HEK293T (cell line): ENCODE data around the gene GRAMD2A.

Experiments used
- CTCF ChIA-PET: fragments of 350-600 bp; formaldehyde crosslinking; extraction: SDS; loops from one replicate; lab custom pipeline; 2021; ENCODE audit warnings: antibody characterized with exemption, inconsistent platforms; lab: Yijun Ruan, JAX
- POLR2A ChIA-PET: fragments of 350-600 bp; formaldehyde crosslinking; extraction: SDS; loops from one replicate; lab custom pipeline; 2020; ENCODE audit warnings: antibody characterized with exemption, inconsistent platforms; lab: Yijun Ruan, JAX
- DNase-seq: peaks from one replicate; pipeline ENCODE4 v3.0.0; 2012; ENCODE audit warnings: mixed read lengths; ENCODE audit errors: extremely low spot score
- ARNT ChIP-seq: fragments of 450-650 bp; IDR thresholded peaks from 2 replicates; pipeline ENCODE4 v1.6.1; 2017; ENCODE audit warnings: mild to moderate bottlenecking
- BHLHE40 ChIP-seq: fragments of 450-650 bp; IDR thresholded peaks from 2 replicates; pipeline ENCODE4 v1.6.1; 2016; ENCODE audit warnings: mild to moderate bottlenecking, moderate library complexity, borderline replicate concordance
- CTBP1 ChIP-seq: fragments of 450-650 bp; IDR thresholded peaks from 2 replicates; pipeline ENCODE4 v1.6.1; 2016; ENCODE audit warnings: borderline replicate concordance
- ELF4 ChIP-seq: fragments of 450-650 bp; IDR thresholded peaks from 2 replicates; pipeline ENCODE4 v1.6.1; 2017; ENCODE audit warnings: antibody characterized with exemption
- FOXA1 ChIP-seq: fragments of 450-650 bp; IDR thresholded peaks from 2 replicates; pipeline ENCODE4 v1.6.1; 2016; ENCODE audit warnings: mild to moderate bottlenecking
- FOXK2 ChIP-seq: fragments of 450-650 bp; IDR thresholded peaks from 2 replicates; pipeline ENCODE4 v1.6.1; 2016; ENCODE audit warnings: mild to moderate bottlenecking
- FOXM1 ChIP-seq: fragments of 450-650 bp; IDR thresholded peaks from 2 replicates; pipeline ENCODE4 v1.6.1; 2017; ENCODE audit warnings: mild to moderate bottlenecking, borderline replicate concordance
- HDGF ChIP-seq: fragments of 450-650 bp; IDR thresholded peaks from 2 replicates; pipeline ENCODE4 v1.6.1; 2017; ENCODE audit warnings: antibody characterized with exemption, borderline replicate concordance
- L3MBTL2 ChIP-seq: fragments of 450-650 bp; conservative IDR thresholded peaks from 2 replicates; pipeline ENCODE4 v1.6.1; 2016; ENCODE audit warnings: mild to moderate bottlenecking
- LEF1 ChIP-seq: fragments of 450-650 bp; IDR thresholded peaks from 2 replicates; pipeline ENCODE4 v1.6.1; 2017; ENCODE audit warnings: mild to moderate bottlenecking, borderline replicate concordance
- NFRKB ChIP-seq: fragments of 450-650 bp; IDR thresholded peaks from 2 replicates; pipeline ENCODE4 v1.6.1; 2016; ENCODE audit warnings: mild to moderate bottlenecking, moderate library complexity
- SP1 ChIP-seq: fragments of 450-650 bp; IDR thresholded peaks from 2 replicates; pipeline ENCODE4 v1.6.1; 2017
- SUZ12 ChIP-seq: fragments of 450-650 bp; IDR thresholded peaks from 2 replicates; pipeline ENCODE4 v1.6.1; 2016; ENCODE audit warnings: mild to moderate bottlenecking
- TARDBP ChIP-seq: fragments of 450-650 bp; IDR thresholded peaks from 2 replicates; pipeline ENCODE4 v1.6.1; 2016
- ZNF384 ChIP-seq: fragments of 450-650 bp; IDR thresholded peaks from 2 replicates; pipeline ENCODE4 v1.6.1; 2016
- TF ChIP-seq, protein P1 (sequence below): fragments of 450-650 bp; IDR thresholded peaks from 2 replicates; pipeline ENCODE4 v1.6.1; 2016

The GRAMD2A gene

DNA sequence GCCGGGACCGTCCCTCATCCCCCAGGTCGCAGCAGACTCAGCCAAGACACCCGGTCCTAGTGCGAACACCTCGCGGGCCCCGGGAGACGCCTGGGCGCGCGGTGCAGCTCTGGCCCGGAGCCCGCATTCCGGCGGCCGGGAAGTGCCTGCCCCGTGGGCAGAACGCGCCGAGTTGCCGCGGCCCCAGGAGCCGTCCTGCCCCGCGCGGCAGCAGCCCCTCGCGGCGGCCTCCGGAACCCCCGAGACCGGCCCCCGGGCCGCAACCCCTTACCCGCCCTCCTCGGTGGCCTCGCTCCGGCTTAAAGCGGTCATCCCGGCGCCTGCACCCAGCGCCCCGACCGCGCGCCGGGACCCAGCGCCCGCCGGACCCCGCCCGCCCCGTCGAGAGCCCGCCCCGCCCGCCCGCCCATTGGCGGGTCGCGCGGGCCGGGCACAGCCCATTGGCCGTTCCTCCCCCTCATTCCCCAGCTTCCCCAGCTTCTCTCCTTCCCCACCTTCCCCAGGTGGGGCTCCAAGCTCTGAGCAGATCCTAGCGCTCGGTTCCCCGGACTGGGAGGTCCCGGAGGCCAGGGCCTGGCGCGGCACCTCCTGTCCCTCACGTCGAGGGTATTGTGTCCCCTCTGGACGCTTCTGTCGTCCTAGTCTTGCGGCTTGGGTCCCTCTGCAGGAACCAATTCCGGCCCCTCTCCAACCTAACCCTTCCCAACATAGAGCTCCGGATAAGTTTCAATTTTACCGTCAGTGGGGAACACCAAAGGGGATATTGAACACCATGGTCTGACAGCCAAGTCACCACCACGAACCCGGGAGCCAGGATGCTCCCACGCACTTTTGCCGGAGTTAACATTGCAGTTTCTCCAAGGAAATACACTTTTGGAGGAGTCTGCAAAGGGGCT lies at the start of gene GRAMD2A:
Gene GRAMD2A (minus strand): TSS at position 328 of the 896 bp plus-strand sequence.
- TF ChIP-seq BHLHE40, result no peak
- no peak for TF ChIP-seq ARNT
- TF ChIP-seq CTBP1, result no peak
- TF ChIP-seq SUZ12, result no peak
- TF ChIP-seq ELF4, result no peak
- no peak for TF ChIP-seq FOXM1
- no peak for TF ChIP-seq NFRKB
- TF ChIP-seq L3MBTL2, result no peak
- no peak for TF ChIP-seq FOXA1
- no peak for TF ChIP-seq FOXK2
- TF ChIP-seq LEF1, result no peak
- no peak for TF ChIP-seq HDGF
- no peak for TF ChIP-seq TARDBP
- TF ChIP-seq, protein P1, sequence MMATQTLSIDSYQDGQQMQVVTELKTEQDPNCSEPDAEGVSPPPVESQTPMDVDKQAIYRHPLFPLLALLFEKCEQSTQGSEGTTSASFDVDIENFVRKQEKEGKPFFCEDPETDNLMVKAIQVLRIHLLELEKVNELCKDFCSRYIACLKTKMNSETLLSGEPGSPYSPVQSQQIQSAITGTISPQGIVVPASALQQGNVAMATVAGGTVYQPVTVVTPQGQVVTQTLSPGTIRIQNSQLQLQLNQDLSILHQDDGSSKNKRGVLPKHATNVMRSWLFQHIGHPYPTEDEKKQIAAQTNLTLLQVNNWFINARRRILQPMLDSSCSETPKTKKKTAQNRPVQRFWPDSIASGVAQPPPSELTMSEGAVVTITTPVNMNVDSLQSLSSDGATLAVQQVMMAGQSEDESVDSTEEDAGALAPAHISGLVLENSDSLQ, result no peak
- no peak for TF ChIP-seq SP1
- TF ChIP-seq ZNF384, result no peak
- CTCF ChIA-PET, result interaction anchor here (0.7 to 1.5 kb wide), 4 partner anchors 12 to 116 kb away, joined by 3 to 4 read pairs (median 4); no protein-coding TSS in a partner anchor
- DNase-seq, result no peak
- POLR2A ChIA-PET, result interaction anchor here (4.8 kb wide), 1 partner anchor 33 kb away, joined by 30 read pairs; the partner anchor contains the start of gene PKM

DNA sequence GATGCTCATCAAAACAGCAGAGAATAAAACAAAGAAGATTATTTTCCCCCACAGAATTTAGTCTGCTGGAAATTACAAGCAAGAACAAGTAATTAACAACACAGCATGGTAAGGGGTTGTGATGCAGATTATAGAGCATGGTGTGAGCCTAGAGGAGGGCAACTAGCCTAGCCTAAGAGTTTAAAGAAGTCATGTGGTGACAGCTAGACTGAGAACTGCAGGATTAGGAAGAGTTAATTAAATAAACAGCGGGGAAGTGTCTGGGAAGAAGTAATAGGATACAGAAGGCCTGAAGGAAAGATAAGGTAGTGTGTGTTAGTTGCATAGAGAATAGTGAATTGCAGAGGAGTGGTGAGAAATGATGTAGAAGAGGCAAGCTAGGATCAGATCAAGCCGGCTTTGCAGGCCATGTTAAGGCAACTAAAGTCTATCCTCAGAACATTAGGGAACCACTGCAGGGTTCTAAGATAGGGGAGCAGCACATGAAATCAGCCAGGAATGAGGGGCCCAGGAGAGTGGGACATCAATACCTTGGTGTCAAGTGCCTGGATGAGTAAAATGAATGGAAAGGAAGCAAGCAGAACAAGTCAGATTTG lies 45.3 kb upstream of the GRAMD2A start:
- ChIA-PET CTCF (interaction anchor here (1.2 kb wide), 1 partner anchor 16 kb away, joined by 5 read pairs; no protein-coding TSS in a partner anchor), POLR2A (interaction anchor here (6.8 kb wide), 1 partner anchor 13 kb away, joined by 77 read pairs; the partner anchor contains the start of gene PKM)
- TF ChIP-seq FOXM1 (no peak), SUZ12 (no peak), FOXK2 (no peak), LEF1 (no peak), SP1 (no peak), CTBP1 (no peak), HDGF (no peak), BHLHE40 (no peak), ZNF384 (no peak), FOXA1 (no peak), NFRKB (no peak), ELF4 (no peak), ARNT (no peak), TARDBP (no peak)
- TF ChIP-seq, protein P1, result no peak
- DNase-seq, result no peak

DNA sequence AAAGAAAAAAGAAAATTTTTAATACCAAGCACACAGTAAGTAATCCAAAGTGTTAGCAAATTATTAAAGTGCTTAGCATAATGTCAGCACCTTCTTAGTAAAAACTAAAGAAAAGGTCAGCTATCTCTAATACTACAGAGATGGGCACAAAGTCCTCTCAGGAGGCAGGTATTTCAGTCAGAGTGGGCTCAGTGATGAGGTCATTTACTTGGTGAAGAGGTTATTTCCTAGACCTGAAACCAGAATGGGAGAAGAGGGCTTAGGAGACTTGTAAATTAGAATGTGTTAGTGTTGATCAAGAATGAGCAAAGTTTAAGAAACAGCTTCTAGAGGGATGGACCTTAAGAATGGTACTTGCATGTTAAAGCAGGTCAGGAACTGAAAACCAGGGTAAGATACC lies 42.1 kb upstream of the GRAMD2A start:
- no peak for DNase-seq
- ChIA-PET CTCF (interaction anchor here (1.1 to 1.2 kb wide), 2 partner anchors 12 to 13 kb away, joined by 4 to 8 read pairs; no protein-coding TSS in a partner anchor), POLR2A (interaction anchor here (6.8 kb wide), 1 partner anchor 10 kb away, joined by 77 read pairs; the partner anchor contains the start of gene PKM)
- TF ChIP-seq HDGF (no peak), ZNF384 (no peak), BHLHE40 (no peak), FOXA1 (no peak), FOXK2 (no peak), ARNT (no peak), SUZ12 (no peak), SP1 (no peak), FOXM1 (no peak), L3MBTL2 (no peak), LEF1 (no peak), NFRKB (no peak), CTBP1 (no peak), ELF4 (no peak), TARDBP (no peak)
- TF ChIP-seq, protein P1, result no peak

DNA sequence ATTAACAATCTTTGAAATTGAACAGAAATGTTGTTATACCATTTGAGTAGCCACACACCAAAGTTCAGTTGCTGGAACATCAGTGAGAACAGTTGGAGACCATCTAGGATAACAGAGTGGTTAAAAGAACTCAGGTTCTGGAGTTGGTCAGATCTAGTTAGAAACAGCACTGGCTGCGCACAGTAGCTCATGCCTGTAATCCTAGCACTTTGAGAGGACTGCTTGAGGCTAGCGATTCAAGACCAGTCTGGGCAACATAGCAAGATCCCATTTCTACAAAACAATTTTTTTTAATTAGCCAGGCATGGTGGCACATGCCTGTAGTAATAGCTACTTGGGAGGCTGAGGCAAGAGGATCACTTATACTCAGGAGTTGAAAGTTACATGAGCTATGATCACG lies 41.0 kb upstream of the GRAMD2A start:
- no peak for DNase-seq
- ChIA-PET POLR2A (interaction anchor here (0.5 to 6.8 kb wide), 2 partner anchors 9 to 22 kb away, joined by 4 to 77 read pairs; partner anchors contain the start of gene PKM), CTCF (interaction anchor here (1.1 to 1.2 kb wide), 3 partner anchors 11 to 74 kb away, joined by 3 to 4 read pairs (median 4); no protein-coding TSS in a partner anchor)
- no peak for TF ChIP-seq FOXK2
- TF ChIP-seq FOXM1, result no peak
- TF ChIP-seq SP1, result no peak
- no peak for TF ChIP-seq LEF1

DNA sequence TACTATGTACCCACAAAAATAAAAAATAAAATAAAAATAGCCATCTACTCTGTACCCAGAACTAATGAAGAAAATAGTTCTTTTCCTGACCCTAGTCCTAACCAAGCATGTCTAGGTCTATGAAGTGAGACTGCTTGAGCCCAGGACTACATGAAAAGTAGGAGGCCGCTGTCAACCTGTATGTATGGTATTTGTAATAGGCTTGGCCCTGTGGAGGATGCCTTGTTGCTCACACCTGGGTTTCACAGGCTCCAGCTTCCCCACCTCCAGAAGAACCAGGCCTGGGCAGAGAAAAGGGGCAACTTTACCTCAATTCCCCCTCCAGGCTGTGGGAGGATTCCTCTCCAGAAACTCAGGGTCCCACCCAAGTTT lies 40.3 kb upstream of the GRAMD2A start:
- CTCF ChIA-PET, result no interaction called here
- POLR2A ChIA-PET, result interaction anchor here (6.8 kb wide), 1 partner anchor 8 kb away, joined by 77 read pairs; the partner anchor contains the start of gene PKM
- no peak for DNase-seq
- no peak for TF ChIP-seq TARDBP
- no peak for TF ChIP-seq LEF1
